Keratinocyte (primary cell): ENCODE measurements around the gene CACNA1C.

Source experiments
- EZH2 ChIP-seq: IDR thresholded peaks from one replicate; pipeline ENCODE4 v1.6.1; 2012; ENCODE audit warnings: inconsistent platforms, mild to moderate bottlenecking, low read length, moderate library complexity
- TF ChIP-seq, protein P1 (sequence below), 3 experiments: IDR thresholded peaks in 1 of 3; conservative IDR thresholded peaks in 1 of 3; optimal IDR thresholded peaks in 1 of 3; 2 replicates in 2 of 3; 3 replicates in 1 of 3; pipeline versions ENCODE3 to v1.5.1; 2011; ENCODE audit warnings: low read length in 3 of 3, mild to moderate bottlenecking in 3 of 3, moderate library complexity in 2 of 3, control low read depth in 1 of 3, inconsistent platforms in 1 of 3; ENCODE audit not compliant: insufficient read depth in 2 of 3; ENCODE audit errors: extremely low read depth in 1 of 3

DNA sequence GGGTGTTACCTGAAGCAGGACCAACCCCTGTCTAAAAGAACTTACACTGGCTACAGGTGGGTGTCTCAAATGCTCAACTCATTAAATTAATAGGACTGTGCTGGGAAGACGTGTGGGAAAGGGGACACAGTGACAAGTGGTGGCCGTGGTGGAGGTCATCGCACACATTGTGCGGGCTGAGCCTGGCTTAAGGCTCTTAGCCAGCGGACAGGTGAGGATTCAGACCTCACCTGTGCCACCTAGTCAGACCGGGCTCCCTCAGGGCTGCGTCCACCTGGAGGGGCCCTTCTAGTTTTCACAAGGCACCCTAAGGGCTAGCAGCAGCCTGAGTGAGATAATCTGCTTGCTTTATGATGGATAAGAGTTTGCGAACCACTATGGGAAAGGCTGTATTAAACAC, 616.8 kb downstream of the CACNA1C start:
- no peak for TF ChIP-seq EZH2
- TF ChIP-seq, protein P1, sequence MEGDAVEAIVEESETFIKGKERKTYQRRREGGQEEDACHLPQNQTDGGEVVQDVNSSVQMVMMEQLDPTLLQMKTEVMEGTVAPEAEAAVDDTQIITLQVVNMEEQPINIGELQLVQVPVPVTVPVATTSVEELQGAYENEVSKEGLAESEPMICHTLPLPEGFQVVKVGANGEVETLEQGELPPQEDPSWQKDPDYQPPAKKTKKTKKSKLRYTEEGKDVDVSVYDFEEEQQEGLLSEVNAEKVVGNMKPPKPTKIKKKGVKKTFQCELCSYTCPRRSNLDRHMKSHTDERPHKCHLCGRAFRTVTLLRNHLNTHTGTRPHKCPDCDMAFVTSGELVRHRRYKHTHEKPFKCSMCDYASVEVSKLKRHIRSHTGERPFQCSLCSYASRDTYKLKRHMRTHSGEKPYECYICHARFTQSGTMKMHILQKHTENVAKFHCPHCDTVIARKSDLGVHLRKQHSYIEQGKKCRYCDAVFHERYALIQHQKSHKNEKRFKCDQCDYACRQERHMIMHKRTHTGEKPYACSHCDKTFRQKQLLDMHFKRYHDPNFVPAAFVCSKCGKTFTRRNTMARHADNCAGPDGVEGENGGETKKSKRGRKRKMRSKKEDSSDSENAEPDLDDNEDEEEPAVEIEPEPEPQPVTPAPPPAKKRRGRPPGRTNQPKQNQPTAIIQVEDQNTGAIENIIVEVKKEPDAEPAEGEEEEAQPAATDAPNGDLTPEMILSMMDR (optimal IDR thresholded peaks at IDR 0.05 in 1 of 3, IDR thresholded peaks at IDR 0.05 in 1 of 3, conservative IDR thresholded peaks at IDR 0.05 in 1 of 3; ENCODE audit: extremely low read depth in 1 of 3, insufficient read depth in 2 of 3, low read length in 3 of 3), result no peak
